ENCODE measurements around the gene DNAH3.

- TF ChIP-seq POLR2A (IDR thresholded peaks at IDR 0.05; ENCODE audit: low read length) = no peak
- TF ChIP-seq GATA1 (IDR thresholded peaks at IDR 0.05; ENCODE audit: low read depth, low read length) = no peak
Observed at GRCh38 chr16:20971401-20971800, 179.2 kb downstream of the DNAH3 start.

All from erythroblast (primary cell).